Endothelial cell of umbilical vein (primary cell): ENCODE measurements around the gene SEMA4G. TPM values are rescaled to one million over a fixed set of nuclear protein-coding genes. Genes with fewer than 3 reads are reported as not detected.

Experiments used
- BruUV-seq: library from RNA; stranded (reverse); fragments of 400-500 nt; replicated peaks from 2 replicates; lab custom pipeline; 2021; lab: Mats Ljungman, UMichigan
- CTCF ChIA-PET: fragments of 300-600, 350-600 bp; sonication (Branson Sonifier 250); formaldehyde crosslinking; loops from one replicate; lab custom pipeline; 2021; ENCODE audit warnings: antibody characterized with exemption, inconsistent platforms; lab: Charles Lee
- POLR2A ChIA-PET: fragments of 300-600, 350-600 bp; sonication (Branson Sonifier 250); formaldehyde crosslinking; loops from one replicate; lab custom pipeline; 2021; ENCODE audit warnings: antibody characterized with exemption, inconsistent platforms; lab: Charles Lee
- DNase-seq: peaks from one replicate; pipeline ENCODE4 v3.0.0-alpha.2; 2011; ENCODE audit warnings: low read depth, low spot score
- FAIRE-seq: peaks from 2 replicates; lab custom pipeline; 2011; peaks lifted over from hg19 to GRCh38; lab: Jason Lieb, UNC
- H2AFZ ChIP-seq: 2 replicates; pipeline ENCODE4 v1.6.0; 2012; ENCODE audit warnings: low read depth, low read length, control low read depth, inconsistent platforms
- H3K27ac ChIP-seq: 2 replicates; pipeline ENCODE4 v1.5.1; 2011; ENCODE audit warnings: low read depth, mild to moderate bottlenecking, control low read depth, low read length, moderate library complexity; ENCODE audit not compliant: insufficient read depth
- H3K27me3 ChIP-seq, 2 experiments: 2 replicates each; pipeline versions ENCODE4 v1.6.0 to v1.6.1; 2011; ENCODE audit warnings: low read length in 2 of 2, mixed read lengths in 1 of 2; ENCODE audit not compliant: control insufficient read depth in 2 of 2, insufficient read depth in 2 of 2
- H3K36me3 ChIP-seq, 2 experiments: 2 replicates in 1 of 2; 3 replicates in 1 of 2; pipeline ENCODE4 v1.5.1; 2011; ENCODE audit warnings: low read length in 2 of 2, mild to moderate bottlenecking in 1 of 2, moderate library complexity in 1 of 2; ENCODE audit not compliant: control insufficient read depth in 2 of 2, insufficient read depth in 2 of 2; ENCODE audit errors: extremely low read depth in 1 of 2
- H3K4me1 ChIP-seq: 3 replicates; pipeline ENCODE4 v1.5.1; 2011; ENCODE audit warnings: mild to moderate bottlenecking, low read length; ENCODE audit not compliant: control insufficient read depth, insufficient read depth; ENCODE audit errors: extremely low read depth
- H3K4me2 ChIP-seq: 2 replicates; pipeline ENCODE4 v1.6.1; 2011; ENCODE audit warnings: low read length, control low read depth, mixed read lengths; ENCODE audit not compliant: insufficient read depth
- H3K4me3 ChIP-seq, 3 experiments: fragments of 200-600 bp in 1 of 3; sonication (generic), shearing (Covaris generic) in 1 of 3; replicated peaks in 1 of 3; 2 replicates each; pipeline ENCODE4 v1.5.1; 2011 to 2016; ENCODE audit warnings: control low read depth in 3 of 3, low read length in 3 of 3, mild to moderate bottlenecking in 2 of 3, inconsistent platforms in 1 of 3, low read depth in 1 of 3, moderate library complexity in 1 of 3; ENCODE audit not compliant: insufficient read depth in 1 of 3
- H3K79me2 ChIP-seq: 2 replicates; pipeline ENCODE4 v1.6.0; 2012; ENCODE audit warnings: low read length, inconsistent platforms; ENCODE audit not compliant: control insufficient read depth, insufficient read depth
- H3K9ac ChIP-seq: replicated peaks from 2 replicates; pipeline ENCODE3; 2011; ENCODE audit warnings: low read length, control low read depth; ENCODE audit not compliant: insufficient read depth; ENCODE audit errors: extremely low read depth
- H3K9me1 ChIP-seq: replicated peaks from 3 replicates; pipeline ENCODE4 v1.6.0; 2011; ENCODE audit warnings: mild to moderate bottlenecking, low read length; ENCODE audit not compliant: control insufficient read depth, insufficient read depth; ENCODE audit errors: extremely low read depth
- H3K9me3 ChIP-seq: replicated peaks from 2 replicates; pipeline ENCODE4 v1.5.1; 2012; ENCODE audit warnings: low read length, inconsistent platforms; ENCODE audit not compliant: control insufficient read depth, insufficient read depth
- H4K20me1 ChIP-seq: replicated peaks from 2 replicates; pipeline ENCODE3; 2011; ENCODE audit warnings: mild to moderate bottlenecking, low read length; ENCODE audit not compliant: control insufficient read depth, insufficient read depth; ENCODE audit errors: extremely low read depth
- CTCF ChIP-seq, 2 donors: IDR thresholded peaks; 1 replicate in 1 of 2; 2 replicates in 1 of 2; pipeline ENCODE4 v1.5.1; 2011; ENCODE audit warnings: low read length in 2 of 2, mild to moderate bottlenecking in 2 of 2, moderate library complexity in 2 of 2, control low read depth in 1 of 2, inconsistent platforms in 1 of 2, low read depth in 1 of 2; ENCODE audit not compliant: insufficient read depth in 1 of 2; ENCODE audit errors: extremely low read depth in 1 of 2
- FOS ChIP-seq: IDR thresholded peaks from 2 replicates; pipeline ENCODE4 v1.6.1; 2011; ENCODE audit warnings: mild to moderate bottlenecking, low read length, moderate library complexity, borderline replicate concordance; ENCODE audit not compliant: insufficient read depth
- GATA2 ChIP-seq: IDR thresholded peaks from 2 replicates; pipeline ENCODE4 v1.7.0; 2011; ENCODE audit warnings: low read depth, mild to moderate bottlenecking, moderate library complexity, mixed read lengths, low read length; ENCODE audit not compliant: insufficient read length, insufficient read depth
- JUN ChIP-seq: IDR thresholded peaks from 2 replicates; pipeline ENCODE4 v1.6.1; 2011; ENCODE audit warnings: borderline replicate concordance, low read depth; ENCODE audit not compliant: insufficient read length, insufficient read depth
- MAX ChIP-seq: IDR thresholded peaks from 2 replicates; pipeline ENCODE4 v1.6.1; 2011; ENCODE audit not compliant: insufficient read depth, insufficient read length
- MYC ChIP-seq: IDR thresholded peaks from one replicate; pipeline ENCODE4 v1.6.1; 2011; ENCODE audit warnings: mild to moderate bottlenecking, low read depth, low read length
- POLR2A ChIP-seq: IDR thresholded peaks from 2 replicates; pipeline ENCODE4 v1.6.1; 2012; ENCODE audit warnings: low read depth, mild to moderate bottlenecking, control low read depth, low read length
- POLR2AphosphoS5 ChIP-seq: IDR thresholded peaks from 2 replicates; pipeline ENCODE4 v1.6.1; 2012; ENCODE audit warnings: low read depth, mild to moderate bottlenecking, control low read depth, low read length, moderate library complexity; ENCODE audit not compliant: insufficient read depth
- dilution Hi-C: fragments of 300-500 bp; cut with MboI; formaldehyde crosslinking; loops from one replicate; pipeline ENCODE4 v1.15.0; 2019; ENCODE audit warnings: low sequenced_read_pairs; ENCODE audit not compliant: extremely low pct_ligation_motif_present
- intact Hi-C: fragments of 100-400 bp; cut with micrococcal nuclease; formaldehyde crosslinking; loops from one replicate; pipeline ENCODE4 v1.10.0; 2022
- polyA plus RNA-seq, 4 experiments: library from polyadenylated mRNA; depleted of rRNA in 3 of 4; stranded (reverse) in 3 of 4; unstranded in 1 of 4; fragments of >200 nt; gene quantifications; 2 replicates each; pipeline versions ENCODE4 v1.2.1 to v1.2.3, GENCODE V29; 2011 to 2012; ENCODE audit warnings: missing spikeins in 1 of 4
- total RNA-seq: library from RNA; stranded (reverse); gene quantifications from 2 replicates; pipeline ENCODE4 v1.2.3, GENCODE V29; 2021

SEMA4G gene
- total and polyA plus RNA-seq, 2 donors (not counting 3 experiments of a cell fraction or from before 2014, with no cell fraction given): 6.0 to 10.4 TPM

- dilution Hi-C loops: no loop called here
- no peak overlapping the region for H2AFZ ChIP-seq
Measured at GRCh38 chr10:101015582-101015973, 46.3 kb downstream of the SEMA4G start.

GRCh38 chr10:101016814-101017213 lies 47.5 kb downstream of the SEMA4G start:
- TF ChIP-seq MYC (no peak), FOS (no peak), GATA2 (no peak), MAX (no peak), CTCF (IDR thresholded peaks at IDR 0.05; ENCODE audit: extremely low read depth in 1 of 2, insufficient read depth in 1 of 2, low read depth in 1 of 2, low read length in 2 of 2) (no peak)
- BruUV-seq: no TSS peak
- no peaks in the 10 kb centered on the region for H3K9me3 ChIP-seq
- no peak for FAIRE-seq
- no peak overlapping the region for H3K4me3 ChIP-seq
- no peak for DNase-seq
- CTCF ChIA-PET: interaction anchor here (0.8 to 7.3 kb wide), 14 partner anchors 10 to 125 kb away, joined by 3 to 254 read pairs (median 4); partner anchors contain the start of genes LZTS2, PDZD7, SEMA4G and SFXN3
- no peaks in the 10 kb centered on the region for H3K36me3 ChIP-seq
- POLR2A ChIA-PET: no interaction called here
- H3K4me2 ChIP-seq: no peak overlapping the region
- no peak overlapping the region for H3K9ac ChIP-seq
- no peak overlapping the region for H2AFZ ChIP-seq
- dilution Hi-C loops (no loop called here), intact Hi-C loops (loop anchor here (10.0 kb wide), 1 partner anchor 102 kb away; the partner anchor contains the start of gene SLF2)
- H3K79me2 ChIP-seq: no peaks in the 10 kb centered on the region
- peaks cover 13% of the 10 kb centered on the region for H3K4me1 ChIP-seq
- no peak overlapping the region for H3K27ac ChIP-seq
- H4K20me1 ChIP-seq: no peaks in the 10 kb centered on the region
- H3K9me1 ChIP-seq: no peaks in the 10 kb centered on the region
- H3K27me3 ChIP-seq: no peaks in the 10 kb centered on the region

More at GRCh38 chr10:101015582-101015973, 46.3 kb downstream of the SEMA4G start:
- Histone ChIP-seq H3K4me3 (no peak overlapping the region), H3K27me3 (no peaks in the 10 kb centered on the region), H4K20me1 (no peaks in the 10 kb centered on the region), H3K79me2 (no peaks in the 10 kb centered on the region), H3K9me1 (no peaks in the 10 kb centered on the region), H3K4me1 (peaks cover 13% of the 10 kb centered on the region), H3K36me3 (no peaks in the 10 kb centered on the region), H3K27ac (no peak overlapping the region), H3K4me2 (no peak overlapping the region), H3K9ac (no peak overlapping the region), H3K9me3 (no peaks in the 10 kb centered on the region)
- BruUV-seq: no TSS peak
- no peak for TF ChIP-seq GATA2
- no peak for TF ChIP-seq POLR2A
- TF ChIP-seq MAX: no peak
- no peak for TF ChIP-seq POLR2AphosphoS5
- no peak for TF ChIP-seq JUN
- no peak for TF ChIP-seq FOS
- TF ChIP-seq MYC: no peak
- ChIA-PET CTCF (interaction anchor here (1.1 to 7.3 kb wide), 8 partner anchors 11 to 453 kb away, joined by 4 to 254 read pairs (median 12); partner anchors contain the start of genes LZTS2, PDZD7 and SFXN3), POLR2A (no interaction called here)
- intact Hi-C loops: loop anchor here (10.0 kb wide), 1 partner anchor 101 kb away; the partner anchor contains the start of gene SLF2
- DNase-seq (no peak), FAIRE-seq (no peak)
